Measurements from ENCODE around the gene TAF12.
"Not testable (repeated sequence)": the region's sequence is repeated elsewhere in the genome, so short reads cannot be mapped to it uniquely, and the experiment has no call there.

TAF12 gene

DNA sequence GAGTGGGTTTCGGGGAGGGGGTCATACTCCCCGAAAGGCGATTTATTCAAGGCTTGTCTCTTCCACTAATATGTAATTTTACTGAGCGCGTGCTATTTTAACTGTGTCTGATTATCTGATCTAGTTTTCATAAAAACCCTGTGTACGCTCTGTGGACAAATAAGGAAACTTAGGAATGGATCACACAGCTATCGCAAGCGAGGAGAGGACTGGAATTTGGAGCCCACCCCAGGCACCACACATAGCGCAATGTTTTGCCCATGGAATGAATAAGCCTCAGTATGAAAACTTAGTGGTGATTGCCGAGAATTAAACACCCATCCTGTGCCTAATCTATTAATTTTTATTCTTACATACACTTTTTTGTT, 60.6 kb downstream of the TAF12 start:
- DNase-seq (ENCODE audit: low read depth in 2 of 2), result peak in 1 of 2 experiments; percentile 20

DNA sequence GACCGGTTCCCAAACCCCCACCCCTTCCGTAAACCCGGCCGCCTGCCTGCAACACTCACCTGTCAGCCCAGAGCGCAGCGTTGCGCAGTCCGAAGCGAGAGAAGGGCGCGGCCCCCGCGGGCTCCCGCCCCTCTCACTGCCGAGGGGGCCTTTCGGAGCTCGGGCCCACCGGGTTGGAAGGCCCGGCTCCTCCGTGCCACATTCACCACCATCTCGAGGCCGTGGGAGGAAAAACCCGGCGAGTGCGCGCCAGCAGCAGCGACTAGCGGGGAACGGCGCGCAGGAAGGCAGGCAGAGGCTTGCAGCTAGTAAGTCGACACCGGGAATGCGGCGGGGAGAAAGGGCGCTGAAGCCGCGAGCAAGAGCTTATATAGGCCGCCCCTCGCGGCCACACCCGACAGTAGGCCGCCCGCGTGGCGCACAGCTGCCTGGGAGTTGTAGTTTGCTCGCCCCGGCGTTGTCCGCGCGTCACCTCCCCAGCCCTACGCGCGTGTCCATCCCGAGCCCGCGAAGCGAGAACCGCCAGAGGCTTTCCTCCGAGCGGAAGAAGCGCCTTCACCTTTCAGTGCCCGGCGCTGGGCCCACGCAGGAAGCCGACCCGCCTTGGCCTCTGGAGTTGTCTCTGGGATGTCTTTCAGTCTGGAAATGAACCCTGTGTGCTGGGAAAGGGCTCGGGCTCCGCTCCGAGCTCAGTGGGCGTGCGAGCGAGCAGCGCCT, 61.2 kb downstream of the TAF12 start:
- DNase-seq (ENCODE audit: low read depth in 2 of 2), result peak; percentile 89 to 90

DNA sequence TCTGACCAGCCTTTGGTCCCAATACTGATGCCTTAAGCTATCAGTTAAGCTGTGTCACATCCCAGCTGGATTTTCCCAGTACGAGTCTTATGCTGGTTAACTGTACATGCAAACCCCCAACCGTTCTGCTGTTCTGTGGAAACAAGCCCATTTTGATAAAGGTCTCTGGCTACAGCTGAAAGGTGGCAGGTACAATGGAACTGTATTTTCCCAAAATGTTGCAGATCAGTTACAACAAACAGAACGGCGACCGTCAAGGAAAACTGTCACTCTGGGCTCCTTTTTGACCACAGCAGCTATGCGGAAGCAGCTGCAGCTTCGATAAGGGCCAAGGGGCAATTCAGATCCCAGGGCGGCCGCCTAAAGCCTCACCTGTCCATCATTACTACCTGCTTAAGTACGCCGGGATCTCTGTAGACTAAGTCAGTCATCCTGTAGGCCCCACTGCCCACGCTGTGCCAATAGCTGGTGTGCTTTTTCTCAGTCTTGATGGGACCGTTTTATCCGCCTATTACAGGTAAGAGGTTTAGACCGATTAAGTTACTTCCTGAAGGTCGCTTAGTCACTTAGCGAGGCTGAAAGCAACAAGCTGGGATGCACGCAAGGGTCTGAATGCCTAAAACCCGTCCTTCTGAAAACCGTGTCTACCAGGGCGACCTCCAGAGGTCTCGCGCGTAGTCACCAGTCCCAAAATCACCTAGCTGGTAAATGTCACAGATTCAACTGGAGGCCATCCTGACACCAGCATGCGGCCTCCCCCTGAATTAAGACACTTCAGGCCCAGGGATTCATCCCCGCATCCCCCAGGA, 61.9 kb downstream of the TAF12 start:
- no peak for DNase-seq (ENCODE audit: low read depth in 2 of 2)

DNA sequence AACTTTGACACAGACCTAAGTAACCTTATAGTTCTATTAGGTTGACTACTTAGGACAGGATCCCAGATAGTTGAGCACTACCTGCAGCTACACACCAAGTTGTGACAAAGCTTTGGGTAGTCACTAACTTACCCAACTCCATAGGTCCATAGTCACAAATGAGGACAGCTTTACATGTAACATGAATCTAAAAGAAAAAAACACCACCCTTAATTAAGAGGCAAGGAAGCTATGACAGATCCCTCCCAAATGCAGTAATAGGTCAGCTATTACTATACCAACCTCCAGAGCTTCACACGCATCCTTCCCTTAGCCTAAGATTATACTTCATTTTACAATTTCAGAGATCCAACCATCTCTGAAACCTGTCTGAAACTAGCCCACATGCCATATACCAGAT, 63.5 kb downstream of the TAF12 start:
- no peak for DNase-seq (ENCODE audit: low read depth in 2 of 2)

DNA sequence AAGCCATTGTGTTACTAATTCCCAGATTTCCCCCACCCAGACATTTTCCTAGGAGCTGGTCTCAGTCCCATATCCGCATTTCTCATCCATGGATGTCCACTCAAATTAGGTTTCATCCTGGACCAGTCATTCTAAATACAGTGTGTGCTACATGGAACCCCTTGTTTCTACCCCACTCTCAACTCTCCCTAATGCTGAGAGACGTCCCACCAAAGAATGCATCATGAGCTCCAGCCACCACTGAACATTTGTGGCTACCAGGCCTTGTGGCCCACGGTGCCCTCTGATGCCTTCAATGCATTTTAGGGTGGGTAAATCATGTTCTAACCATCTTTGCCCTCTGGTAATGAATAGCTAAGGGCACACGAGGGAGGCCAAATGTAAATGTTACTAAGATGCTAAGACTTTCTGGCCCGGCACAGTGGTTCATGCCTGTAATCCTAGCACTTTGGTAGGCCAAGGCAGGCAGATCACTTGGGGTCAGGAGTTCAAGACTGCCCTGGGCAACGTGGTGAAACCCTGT, 64.1 kb downstream of the TAF12 start:
- no peak for DNase-seq (ENCODE audit: low read depth in 2 of 2)

DNA sequence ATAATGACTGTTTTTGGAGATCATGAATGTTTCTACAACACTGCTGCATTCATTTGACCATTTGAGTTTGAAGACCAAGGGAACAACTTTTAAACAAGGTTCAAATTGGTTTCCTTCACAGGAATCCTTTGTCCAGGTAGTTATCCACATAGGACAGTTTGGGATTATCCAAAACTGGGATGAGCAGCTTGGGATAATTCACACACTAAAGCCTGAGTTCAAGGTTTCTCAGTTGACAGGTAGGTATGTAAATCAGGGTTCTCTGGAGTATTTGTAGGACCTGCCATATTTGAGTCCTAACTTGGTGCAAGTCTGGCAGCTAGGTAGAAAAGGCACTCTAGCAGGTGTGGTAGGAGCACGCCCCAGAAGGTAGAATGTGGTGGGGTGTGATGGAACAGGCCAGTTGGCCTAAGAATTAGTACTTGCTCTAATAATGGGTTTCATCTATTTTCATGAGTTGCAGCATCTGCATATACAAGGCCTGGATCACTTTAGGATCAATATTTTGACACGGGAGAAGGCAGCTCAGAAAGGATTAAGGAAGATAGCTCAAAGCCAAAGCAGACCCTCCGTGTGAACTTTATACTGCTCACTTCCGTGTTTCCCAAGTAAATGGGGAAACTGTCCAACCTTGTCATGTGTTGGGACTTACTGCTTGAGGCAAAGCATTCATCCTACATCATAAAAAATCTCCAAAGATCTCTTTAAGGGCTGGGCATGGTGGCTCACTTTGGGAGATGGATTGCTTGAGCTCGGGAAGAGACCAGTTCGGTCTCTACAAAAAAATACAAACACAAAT, 64.9 kb downstream of the TAF12 start:
- DNase-seq (ENCODE audit: low read depth in 2 of 2), result no peak

DNA sequence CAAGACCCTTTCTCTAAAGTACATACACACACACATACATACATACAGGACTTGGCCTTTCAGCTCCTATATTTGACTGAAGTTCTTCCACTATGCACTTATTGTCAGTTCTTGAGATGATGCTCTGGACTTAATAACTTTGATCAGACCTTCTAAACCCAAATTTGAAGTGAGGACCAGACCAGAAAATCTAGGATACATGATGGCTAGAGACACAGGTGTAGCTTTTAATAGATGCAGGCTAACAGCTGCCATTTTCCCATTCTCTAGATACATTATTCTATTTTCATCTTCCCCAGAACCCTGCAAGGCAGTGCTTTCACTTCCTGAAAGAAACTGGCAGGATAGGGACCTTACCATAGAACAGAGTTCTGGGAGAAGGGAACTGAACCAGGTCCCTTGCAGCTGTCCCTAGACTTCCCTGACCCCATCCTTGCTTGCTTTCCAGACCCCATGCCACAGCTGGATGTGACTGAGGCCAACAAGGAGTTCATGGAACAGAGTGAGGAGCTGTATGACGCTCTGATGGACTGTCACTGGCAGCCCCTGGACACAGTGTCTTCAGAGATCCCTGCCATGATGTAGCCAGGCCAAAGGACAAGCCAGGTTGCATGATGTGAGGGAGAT, 65.7 kb downstream of the TAF12 start:
- DNase-seq (ENCODE audit: low read depth in 2 of 2), result no peak

DNA sequence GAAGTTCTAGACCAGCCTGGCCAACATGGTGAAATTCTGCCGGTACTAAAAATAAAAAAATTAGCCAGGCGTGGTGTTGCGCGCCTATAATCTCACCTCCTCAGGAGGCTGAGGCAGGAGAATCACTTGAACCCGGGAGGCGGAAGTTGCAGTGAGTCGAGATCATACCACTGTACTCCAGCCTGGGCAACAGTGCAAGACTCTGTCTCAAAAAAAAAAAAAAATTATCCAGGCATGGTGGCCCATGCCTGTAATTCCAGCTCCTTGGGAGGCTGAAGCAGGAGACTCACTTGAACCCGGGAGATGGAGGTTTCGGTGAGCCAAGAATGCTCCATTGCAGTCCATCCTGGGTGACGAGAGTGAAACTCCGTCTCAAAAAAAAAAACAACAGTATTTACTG, 69.3 kb downstream of the TAF12 start:
- DNase-seq (ENCODE audit: low read depth in 2 of 2), result no peak

DNA sequence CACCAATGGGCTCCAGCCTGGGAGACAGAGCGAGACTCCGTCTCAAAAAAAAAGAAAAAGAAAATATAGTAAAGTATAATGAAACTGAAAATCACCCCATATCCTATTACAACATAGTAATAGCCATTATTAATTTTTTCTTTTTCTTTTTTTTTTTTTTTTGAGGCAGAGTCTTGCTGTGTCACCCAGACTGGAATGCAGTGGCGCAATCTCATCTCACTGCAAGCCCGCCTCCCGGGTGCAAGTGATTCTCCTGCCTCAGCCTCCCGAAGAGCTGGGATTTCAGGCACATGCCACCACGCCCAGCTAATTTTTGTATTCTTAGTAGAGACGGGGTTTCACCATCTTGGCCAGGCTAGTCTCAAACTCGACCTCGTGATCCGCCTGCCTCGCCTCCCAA, 70.0 kb downstream of the TAF12 start:
- DNase-seq (ENCODE audit: low read depth in 2 of 2), result not testable (repeated sequence)

DNA sequence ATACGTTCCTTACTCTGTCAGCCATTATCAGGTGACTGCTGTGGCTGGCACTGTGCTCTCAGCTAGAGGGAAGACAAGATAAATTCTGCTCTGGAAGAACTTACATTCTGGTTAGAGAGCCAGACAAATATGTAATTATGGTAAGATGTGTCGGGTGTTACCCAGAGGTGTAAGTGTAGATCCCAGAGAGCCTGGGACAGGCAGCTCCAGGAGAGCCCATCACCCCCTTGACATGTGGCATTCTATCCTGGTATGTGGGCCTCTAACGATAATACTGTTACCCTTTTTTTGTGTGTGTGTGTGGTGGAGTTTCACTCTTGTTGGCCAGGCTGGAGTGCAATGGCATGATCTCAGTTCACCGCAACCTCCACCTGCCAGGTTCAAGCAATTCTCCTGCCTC, 71.0 kb downstream of the TAF12 start:
- no peak for DNase-seq (ENCODE audit: low read depth in 2 of 2)

DNA sequence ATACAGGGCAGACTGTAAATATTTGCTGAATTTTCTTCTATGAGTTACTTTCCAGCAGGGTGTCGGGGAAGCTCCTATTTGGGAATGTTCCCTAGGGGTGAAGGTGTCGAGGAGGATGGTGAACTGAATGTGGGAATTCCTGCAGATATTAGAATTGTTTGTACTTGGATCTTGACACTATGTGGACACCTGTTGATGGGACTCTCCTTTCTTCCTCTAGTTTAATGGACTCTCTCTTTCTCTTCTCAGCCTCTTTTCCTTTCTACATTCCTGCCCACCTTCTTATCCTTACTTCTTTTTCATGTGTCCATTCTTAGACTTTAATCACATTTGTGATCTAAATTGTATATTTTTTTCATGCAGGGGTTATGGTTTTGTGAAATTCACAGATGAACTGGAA, 75.9 kb downstream of the TAF12 start:
- DNase-seq (ENCODE audit: low read depth in 2 of 2), result no peak

DNA sequence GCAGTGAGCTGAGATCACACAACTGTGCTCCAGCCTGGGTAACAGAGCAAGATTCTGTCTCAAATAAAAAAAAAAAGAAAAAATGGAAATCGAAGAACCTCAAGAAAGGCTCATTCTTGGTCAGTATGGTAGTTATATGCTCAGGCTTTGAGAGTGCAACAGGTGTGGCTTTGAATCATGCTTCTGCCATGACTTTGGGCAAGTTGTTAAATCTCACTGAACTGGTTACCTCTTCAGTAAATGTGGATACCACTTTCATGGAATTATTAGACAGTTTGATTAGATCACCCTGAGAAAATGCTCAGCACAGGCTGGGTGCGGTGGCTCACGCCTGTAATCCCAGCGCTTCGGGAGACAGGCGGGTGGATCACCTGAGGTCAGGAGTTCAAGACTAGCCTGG, 77.1 kb downstream of the TAF12 start:
- DNase-seq (ENCODE audit: low read depth in 2 of 2), result no peak

DNA sequence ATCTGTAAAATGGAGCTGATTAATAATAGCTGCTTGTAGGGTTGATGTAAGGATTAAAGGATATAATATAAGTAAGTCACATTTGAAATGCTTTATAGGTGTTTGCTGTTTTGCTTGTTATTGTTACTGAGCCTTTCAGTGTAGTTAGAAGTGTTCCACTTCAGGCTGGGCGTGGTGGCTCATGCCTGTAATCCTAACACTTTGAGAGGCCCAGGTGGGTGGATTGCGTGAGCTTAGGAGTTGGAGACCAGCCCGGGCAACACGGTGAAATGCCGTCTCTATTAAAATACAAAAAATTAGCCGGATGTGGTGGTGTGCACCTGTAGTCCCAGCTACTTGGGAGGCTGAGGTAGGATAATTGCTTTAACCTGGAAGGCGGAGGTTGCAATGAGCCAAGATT, 77.8 kb downstream of the TAF12 start:
- no peak for DNase-seq (ENCODE audit: low read depth in 2 of 2)

DNA sequence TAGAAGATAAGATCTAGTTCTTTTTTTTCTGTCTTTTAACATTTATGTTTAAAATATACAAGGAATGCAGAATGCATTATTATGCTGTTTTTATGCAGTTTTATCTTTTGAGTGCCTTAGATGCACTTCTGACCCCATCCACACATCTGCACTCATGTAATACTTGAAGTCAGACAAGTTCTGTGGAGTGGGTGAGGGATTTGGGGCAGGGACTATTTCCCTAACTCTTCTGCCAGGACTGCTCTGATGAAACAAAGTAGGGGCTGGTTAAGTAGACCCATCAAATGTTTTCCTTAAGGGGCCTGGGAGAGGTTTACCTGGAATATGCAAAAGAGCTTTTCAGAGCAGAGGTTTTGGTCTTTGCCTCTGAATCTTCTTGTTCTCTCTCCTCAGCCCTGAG, 78.6 kb downstream of the TAF12 start:
- no peak for DNase-seq (ENCODE audit: low read depth in 2 of 2)

DNA sequence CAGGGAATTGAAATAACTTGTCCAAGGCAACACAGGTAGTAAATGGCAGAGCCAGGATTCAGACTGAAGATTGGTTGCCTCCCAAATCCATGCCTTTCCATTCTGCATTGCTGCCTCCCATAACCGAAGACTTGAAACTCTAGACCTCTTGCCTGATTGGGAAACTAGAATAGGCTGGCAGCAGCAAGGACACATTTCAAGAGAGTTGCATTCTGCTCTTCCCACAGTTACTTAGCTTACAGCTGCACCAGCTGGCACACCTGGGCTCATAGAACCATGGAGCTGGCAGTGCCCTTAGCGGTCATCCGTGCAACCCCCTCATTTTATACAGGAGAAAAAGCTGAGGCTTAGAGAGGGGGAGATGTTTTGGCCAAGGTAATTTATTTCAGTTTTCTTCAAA, 82.0 kb downstream of the TAF12 start:
- DNase-seq (ENCODE audit: low read depth in 2 of 2), result no peak
